HEK293T (cell line): ENCODE data around the gene CHRD.

Source experiments
- CTBP1 ChIP-seq: fragments of 450-650 bp; IDR thresholded peaks from 2 replicates; pipeline ENCODE4 v1.6.1; 2016; ENCODE audit warnings: borderline replicate concordance
- ELF4 ChIP-seq: fragments of 450-650 bp; IDR thresholded peaks from 2 replicates; pipeline ENCODE4 v1.6.1; 2017; ENCODE audit warnings: antibody characterized with exemption
- FOXA1 ChIP-seq: fragments of 450-650 bp; IDR thresholded peaks from 2 replicates; pipeline ENCODE4 v1.6.1; 2016; ENCODE audit warnings: mild to moderate bottlenecking
- FOXK2 ChIP-seq: fragments of 450-650 bp; IDR thresholded peaks from 2 replicates; pipeline ENCODE4 v1.6.1; 2016; ENCODE audit warnings: mild to moderate bottlenecking
- LEF1 ChIP-seq: fragments of 450-650 bp; IDR thresholded peaks from 2 replicates; pipeline ENCODE4 v1.6.1; 2017; ENCODE audit warnings: mild to moderate bottlenecking, borderline replicate concordance
- NFRKB ChIP-seq: fragments of 450-650 bp; IDR thresholded peaks from 2 replicates; pipeline ENCODE4 v1.6.1; 2016; ENCODE audit warnings: mild to moderate bottlenecking, moderate library complexity
- SP1 ChIP-seq: fragments of 450-650 bp; IDR thresholded peaks from 2 replicates; pipeline ENCODE4 v1.6.1; 2017
- ZNF384 ChIP-seq: fragments of 450-650 bp; IDR thresholded peaks from 2 replicates; pipeline ENCODE4 v1.6.1; 2016
- TF ChIP-seq, protein P1 (sequence below): fragments of 450-650 bp; IDR thresholded peaks from 2 replicates; pipeline ENCODE4 v1.6.1; 2016

DNA sequence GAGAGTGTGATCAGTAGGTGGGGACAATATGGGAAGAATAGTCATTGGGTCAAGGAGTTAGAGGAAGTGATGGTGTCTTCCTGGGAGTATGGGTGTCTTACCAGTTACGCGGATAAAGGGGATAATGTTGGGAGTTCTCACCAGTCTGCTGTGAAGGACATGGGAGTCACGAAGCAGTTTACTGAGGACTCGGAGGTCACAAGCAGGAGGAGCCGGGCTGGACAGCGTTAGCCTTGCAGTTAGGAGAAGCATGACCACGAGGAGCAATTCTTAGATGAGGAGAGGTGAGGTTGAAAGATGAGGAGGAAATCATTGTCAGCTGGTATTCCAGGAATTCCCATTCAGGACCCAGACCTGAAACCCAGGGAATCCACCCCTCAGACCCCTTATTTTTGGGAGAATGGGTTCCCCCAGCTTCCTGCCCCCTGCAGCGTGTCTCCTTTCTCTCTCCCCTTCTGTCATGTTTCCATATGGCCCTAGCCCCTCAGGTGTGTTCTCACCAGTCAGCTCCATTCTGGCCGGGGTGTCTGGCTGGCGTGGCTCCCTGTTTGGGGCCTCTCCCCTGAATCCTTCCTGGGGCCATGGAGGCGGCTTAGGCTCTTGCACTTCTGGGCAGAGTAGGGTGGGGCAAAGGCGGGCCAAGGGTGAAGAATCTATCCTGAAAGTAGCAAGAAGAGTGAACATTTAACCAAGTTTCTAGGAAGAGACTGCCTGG is 4.0 kb upstream of the CHRD start:
- TF ChIP-seq NFRKB (no peak), SP1 (no peak), CTBP1 (no peak), LEF1 (no peak), FOXA1 (no peak), ZNF384 (no peak), FOXK2 (no peak), ELF4 (no peak)
- TF ChIP-seq, protein P1, sequence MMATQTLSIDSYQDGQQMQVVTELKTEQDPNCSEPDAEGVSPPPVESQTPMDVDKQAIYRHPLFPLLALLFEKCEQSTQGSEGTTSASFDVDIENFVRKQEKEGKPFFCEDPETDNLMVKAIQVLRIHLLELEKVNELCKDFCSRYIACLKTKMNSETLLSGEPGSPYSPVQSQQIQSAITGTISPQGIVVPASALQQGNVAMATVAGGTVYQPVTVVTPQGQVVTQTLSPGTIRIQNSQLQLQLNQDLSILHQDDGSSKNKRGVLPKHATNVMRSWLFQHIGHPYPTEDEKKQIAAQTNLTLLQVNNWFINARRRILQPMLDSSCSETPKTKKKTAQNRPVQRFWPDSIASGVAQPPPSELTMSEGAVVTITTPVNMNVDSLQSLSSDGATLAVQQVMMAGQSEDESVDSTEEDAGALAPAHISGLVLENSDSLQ: no peak
